GM13976 (cell line): Measurements from ENCODE around the gene HSPH1.

Experiments
- DNase-seq: peaks from one replicate; pipeline ENCODE4 v3.0.0; 2012; ENCODE audit warnings: low spot score
- in situ Hi-C: fragments of 300-500 bp; cut with MboI; formaldehyde crosslinking; loops from one replicate; pipeline ENCODE4 v1.12.0; 2022; ENCODE audit warnings: low sequenced_read_pairs, mixed read lengths, inconsistent platforms; ENCODE audit not compliant: unreplicated experiment
- TF ChIP-seq, protein P1 (sequence below): IDR thresholded peaks from 2 replicates; pipeline ENCODE4 v1.5.1; 2012; ENCODE audit warnings: borderline replicate concordance, mild to moderate bottlenecking; ENCODE audit not compliant: insufficient read depth; ENCODE audit errors: extremely low read depth, missing control alignments, control extremely low read depth

The HSPH1 gene

DNA sequence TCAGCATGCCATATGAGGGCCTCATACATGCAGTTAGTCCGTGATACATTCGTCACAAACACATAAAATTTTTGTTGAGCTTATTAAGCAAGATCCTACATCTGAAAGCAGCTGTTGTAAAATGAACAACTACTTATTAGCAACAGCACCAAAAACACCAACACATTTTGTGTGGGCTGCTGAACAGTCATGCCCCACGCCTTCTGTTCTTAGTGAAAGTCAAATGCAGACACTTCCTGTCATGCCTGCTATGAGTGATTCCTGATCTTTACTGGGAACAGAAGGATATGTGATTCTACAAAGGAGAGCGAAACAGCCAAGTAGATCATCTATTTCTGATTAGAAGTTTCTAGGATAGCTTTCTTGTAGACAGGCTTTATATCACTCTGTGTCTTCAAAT, 33.9 kb upstream of the HSPH1 start:
- TF ChIP-seq, protein P1, sequence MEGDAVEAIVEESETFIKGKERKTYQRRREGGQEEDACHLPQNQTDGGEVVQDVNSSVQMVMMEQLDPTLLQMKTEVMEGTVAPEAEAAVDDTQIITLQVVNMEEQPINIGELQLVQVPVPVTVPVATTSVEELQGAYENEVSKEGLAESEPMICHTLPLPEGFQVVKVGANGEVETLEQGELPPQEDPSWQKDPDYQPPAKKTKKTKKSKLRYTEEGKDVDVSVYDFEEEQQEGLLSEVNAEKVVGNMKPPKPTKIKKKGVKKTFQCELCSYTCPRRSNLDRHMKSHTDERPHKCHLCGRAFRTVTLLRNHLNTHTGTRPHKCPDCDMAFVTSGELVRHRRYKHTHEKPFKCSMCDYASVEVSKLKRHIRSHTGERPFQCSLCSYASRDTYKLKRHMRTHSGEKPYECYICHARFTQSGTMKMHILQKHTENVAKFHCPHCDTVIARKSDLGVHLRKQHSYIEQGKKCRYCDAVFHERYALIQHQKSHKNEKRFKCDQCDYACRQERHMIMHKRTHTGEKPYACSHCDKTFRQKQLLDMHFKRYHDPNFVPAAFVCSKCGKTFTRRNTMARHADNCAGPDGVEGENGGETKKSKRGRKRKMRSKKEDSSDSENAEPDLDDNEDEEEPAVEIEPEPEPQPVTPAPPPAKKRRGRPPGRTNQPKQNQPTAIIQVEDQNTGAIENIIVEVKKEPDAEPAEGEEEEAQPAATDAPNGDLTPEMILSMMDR, result no peak
- in situ Hi-C loops, result no loop called here
- DNase-seq, result no peak

DNA sequence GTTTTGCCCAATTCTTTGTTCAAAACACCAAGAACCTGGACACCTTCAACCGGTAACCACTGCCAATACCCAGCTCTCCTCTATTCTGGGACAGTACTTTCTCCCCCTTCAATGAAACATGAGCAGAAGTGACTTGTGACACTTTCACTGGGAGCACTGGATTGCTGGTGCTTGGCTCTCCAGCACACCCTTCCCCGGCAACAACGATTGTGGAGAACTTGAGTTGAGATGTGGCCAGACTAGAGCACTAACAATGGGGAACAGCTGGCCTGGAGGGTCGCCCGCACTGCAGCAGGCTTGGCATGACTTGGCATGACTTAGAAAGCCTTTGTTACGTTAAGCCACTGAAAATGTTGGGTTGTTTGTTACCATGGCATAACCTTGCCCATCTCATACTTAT, 30.6 kb upstream of the HSPH1 start:
- DNase-seq, result no peak

DNA sequence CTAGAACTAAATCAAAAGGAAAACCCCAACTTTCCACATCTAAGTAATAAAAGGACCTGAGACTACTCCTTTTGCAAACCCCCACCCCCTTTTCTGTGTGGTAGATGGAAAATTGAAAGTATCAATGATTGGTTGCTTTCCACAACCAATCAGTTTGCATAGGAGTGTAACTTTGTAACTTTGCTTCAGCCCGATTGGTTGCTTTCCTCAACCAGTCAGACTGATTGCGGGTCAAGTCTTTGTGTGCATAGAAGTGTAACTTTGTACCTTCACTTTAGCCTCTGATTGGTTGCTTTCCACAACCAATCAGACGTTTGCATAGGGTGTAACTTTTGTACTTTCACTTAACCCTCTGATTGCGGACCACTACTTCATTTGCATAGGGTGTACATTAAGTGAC, 30.0 kb upstream of the HSPH1 start:
- DNase-seq, result no peak
- TF ChIP-seq, protein P1, result no peak
- in situ Hi-C loops, result no loop called here

More for the DNA sequence above, 30.6 kb upstream of the HSPH1 start:
- TF ChIP-seq, protein P1, result no peak
- in situ Hi-C loops, result no loop called here

DNA sequence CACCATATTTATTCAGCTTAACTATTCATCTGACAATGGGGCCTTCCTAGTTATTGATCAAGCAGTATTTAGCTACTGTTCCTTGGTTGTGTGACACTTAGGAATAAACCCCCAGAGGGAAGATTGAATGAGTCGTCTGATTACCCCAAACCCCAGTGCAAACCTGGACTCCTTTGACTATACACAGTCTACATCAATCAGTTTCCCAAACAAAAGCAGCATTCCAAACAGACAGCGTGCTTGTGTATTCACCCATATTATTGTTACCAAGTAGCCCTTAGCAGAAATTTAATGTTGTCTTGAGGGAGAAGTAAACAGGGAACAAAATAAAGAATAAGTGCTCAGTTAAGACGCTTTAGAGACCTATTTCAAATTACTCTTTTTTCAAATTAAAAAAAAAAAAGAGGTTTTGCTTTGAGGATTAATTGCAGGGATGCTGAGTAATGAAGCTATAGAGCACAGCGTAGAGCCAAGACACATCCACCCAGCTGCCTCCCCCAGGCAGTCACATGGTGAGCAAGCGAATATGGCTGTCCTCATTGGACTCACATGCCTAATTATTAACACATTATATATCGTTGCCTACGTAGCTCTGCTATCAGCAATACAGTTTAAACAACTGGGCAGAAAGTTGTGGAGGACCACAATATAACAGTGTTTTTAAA, 23.4 kb upstream of the HSPH1 start:
- in situ Hi-C loops, result no loop called here
- DNase-seq, result no peak
- TF ChIP-seq, protein P1, result no peak

DNA sequence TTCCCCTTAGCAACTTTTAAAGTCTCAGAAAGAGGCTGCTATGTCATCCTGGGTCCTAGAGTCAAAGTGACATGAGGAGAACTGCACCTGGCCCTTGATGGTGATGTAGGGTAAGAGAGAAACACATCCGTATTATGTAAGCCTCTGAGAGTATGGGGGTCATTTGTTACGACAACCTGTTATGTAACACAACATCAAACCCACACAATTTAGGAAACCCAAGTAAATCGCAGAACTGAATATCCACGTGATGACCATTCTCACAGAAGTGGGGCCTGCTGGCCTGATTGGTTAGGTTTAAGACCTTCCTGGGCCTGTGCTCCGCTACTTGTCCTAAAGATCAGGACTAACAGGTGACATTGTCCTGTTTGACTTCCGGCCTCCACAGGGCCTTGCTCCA, 22.7 kb upstream of the HSPH1 start:
- in situ Hi-C loops, result no loop called here
- no peak for DNase-seq

DNA sequence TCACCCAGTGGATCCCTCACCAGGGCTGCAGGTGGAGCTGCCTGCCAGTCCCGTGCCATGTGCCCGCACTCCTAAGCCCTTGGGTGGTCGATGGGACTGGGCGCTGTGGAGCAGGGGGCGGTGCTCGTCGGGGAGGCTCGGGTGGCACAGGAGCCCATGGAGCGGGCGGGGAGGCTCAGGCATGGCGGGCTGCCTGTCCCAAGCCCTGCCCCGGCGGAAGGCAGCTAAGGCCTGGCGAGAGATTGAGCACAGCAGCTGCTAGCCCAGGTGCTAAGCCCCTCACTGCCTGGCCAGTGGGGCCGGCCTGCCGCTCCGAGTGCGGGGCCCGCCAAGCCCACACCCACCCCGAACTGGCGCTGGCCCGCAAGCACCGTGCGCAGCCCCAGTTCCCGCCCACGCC, 21.3 kb upstream of the HSPH1 start:
- TF ChIP-seq, protein P1, result no peak
- in situ Hi-C loops, result no loop called here
- DNase-seq, result no peak

More for the DNA sequence above, 22.7 kb upstream of the HSPH1 start:
- TF ChIP-seq, protein P1, result no peak
